GM04503 (cell line): Measurements from ENCODE around the gene NOTUM.

Source experiments
- DNase-seq: peaks from one replicate; pipeline ENCODE4 v3.0.0-alpha.2; 2012; ENCODE audit warnings: low read depth

The NOTUM gene

GRCh38 chr17:81935709-81936084 is 25.3 kb downstream of the NOTUM start:
- no peak for DNase-seq

- no peak for DNase-seq
These were observed 25.9 kb downstream of the NOTUM start for GRCh38 chr17:81934850-81935708.

- DNase-seq, result no peak
These were observed 26.8 kb downstream of the NOTUM start for GRCh38 chr17:81934098-81934757.

GRCh38 chr17:81933178-81933699 is 27.7 kb downstream of the NOTUM start:
- no peak for DNase-seq

- DNase-seq, result no peak
These were observed 28.5 kb downstream of the NOTUM start for GRCh38 chr17:81932333-81932983.

GRCh38 chr17:81931557-81932332 is 29.2 kb downstream of the NOTUM start:
- DNase-seq, result no peak

- no peak for DNase-seq
These were observed 29.8 kb downstream of the NOTUM start for GRCh38 chr17:81931189-81931556.

- DNase-seq, result no peak
These were observed 30.6 kb downstream of the NOTUM start for GRCh38 chr17:81930142-81931125.

- DNase-seq, result no peak
These were observed 31.5 kb downstream of the NOTUM start for GRCh38 chr17:81929253-81930141.

GRCh38 chr17:81928544-81929252 is 32.3 kb downstream of the NOTUM start:
- DNase-seq, result no peak

GRCh38 chr17:81927653-81928543 is 33.1 kb downstream of the NOTUM start, which contains the start of gene MAFG:
MAFG (minus strand) TSS chr17:81927735; CDS start chr17:81923185, 4,550 bp downstream.
- no peak for DNase-seq

GRCh38 chr17:81927152-81927652 is 33.8 kb downstream of the NOTUM start:
- no peak for DNase-seq

- peak; percentile 51 for DNase-seq
These were observed 34.4 kb downstream of the NOTUM start for GRCh38 chr17:81926451-81927151.

- no peak for DNase-seq
These were observed 35.0 kb downstream of the NOTUM start for GRCh38 chr17:81925860-81926450.

GRCh38 chr17:81924557-81925532 is 36.1 kb downstream of the NOTUM start:
- no peak for DNase-seq
